Measurements from ENCODE around the gene KRCC1.

DNA sequence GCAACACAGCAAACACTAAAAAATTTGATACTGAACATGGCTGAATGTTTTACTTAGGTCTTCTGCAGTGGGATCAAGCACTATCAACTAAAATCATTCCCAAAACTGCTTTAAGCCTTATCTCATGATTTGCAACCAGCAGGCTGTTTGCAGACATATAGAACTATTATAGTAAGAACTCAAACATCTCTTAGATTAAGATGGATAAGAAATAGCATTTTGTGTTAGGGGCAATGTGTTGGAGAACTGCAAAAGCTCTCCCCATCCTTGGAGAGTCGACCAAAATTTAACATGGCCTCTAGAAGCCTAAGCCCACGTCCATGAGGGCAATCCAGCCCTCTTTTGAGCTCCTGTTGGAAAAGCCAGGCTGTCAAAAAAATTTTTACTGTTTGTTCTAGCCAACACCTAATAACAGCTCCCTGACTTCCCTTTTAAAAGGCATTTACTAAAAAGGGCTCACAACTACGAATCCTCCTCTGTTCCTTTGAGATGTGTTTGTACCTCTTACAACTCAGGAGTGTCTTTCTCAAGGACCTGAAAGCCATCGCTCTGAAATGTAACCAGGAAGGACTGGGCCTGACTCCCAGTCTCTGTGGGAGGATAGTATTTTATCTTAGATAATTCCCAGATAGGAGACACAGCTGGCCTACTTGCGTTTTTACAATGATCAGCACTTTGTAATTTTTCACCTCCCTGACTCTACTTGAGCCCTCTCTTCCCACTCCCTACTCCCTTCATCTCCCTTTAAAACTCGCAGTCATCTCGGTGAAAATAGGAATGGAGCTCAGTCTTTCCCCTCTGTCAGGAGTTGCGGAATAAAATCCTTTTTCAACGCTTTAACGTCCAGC is 1.4 kb downstream of the KRCC1 start:
- TF ChIP-seq, protein P1, sequence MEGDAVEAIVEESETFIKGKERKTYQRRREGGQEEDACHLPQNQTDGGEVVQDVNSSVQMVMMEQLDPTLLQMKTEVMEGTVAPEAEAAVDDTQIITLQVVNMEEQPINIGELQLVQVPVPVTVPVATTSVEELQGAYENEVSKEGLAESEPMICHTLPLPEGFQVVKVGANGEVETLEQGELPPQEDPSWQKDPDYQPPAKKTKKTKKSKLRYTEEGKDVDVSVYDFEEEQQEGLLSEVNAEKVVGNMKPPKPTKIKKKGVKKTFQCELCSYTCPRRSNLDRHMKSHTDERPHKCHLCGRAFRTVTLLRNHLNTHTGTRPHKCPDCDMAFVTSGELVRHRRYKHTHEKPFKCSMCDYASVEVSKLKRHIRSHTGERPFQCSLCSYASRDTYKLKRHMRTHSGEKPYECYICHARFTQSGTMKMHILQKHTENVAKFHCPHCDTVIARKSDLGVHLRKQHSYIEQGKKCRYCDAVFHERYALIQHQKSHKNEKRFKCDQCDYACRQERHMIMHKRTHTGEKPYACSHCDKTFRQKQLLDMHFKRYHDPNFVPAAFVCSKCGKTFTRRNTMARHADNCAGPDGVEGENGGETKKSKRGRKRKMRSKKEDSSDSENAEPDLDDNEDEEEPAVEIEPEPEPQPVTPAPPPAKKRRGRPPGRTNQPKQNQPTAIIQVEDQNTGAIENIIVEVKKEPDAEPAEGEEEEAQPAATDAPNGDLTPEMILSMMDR (IDR thresholded peaks at IDR 0.05 in 2 of 3, conservative IDR thresholded peaks at IDR 0.05 in 1 of 3; ENCODE audit: insufficient read depth in 2 of 3, low read depth in 1 of 3, low read length in 3 of 3) = no peak
- no peak for TF ChIP-seq MEIS2 (IDR thresholded peaks at IDR 0.05; ENCODE audit: partially characterized antibody)
